SU-DHL-6 (cell line): ENCODE measurements around the gene TMPRSS4.

ENCODE experiments used
- CTCF ChIP-seq: fragments of 200-600 bp; sonication (generic); IDR thresholded peaks from one replicate; pipeline ENCODE4 v1.5.1; 2017; ENCODE audit warnings: antibody characterized with exemption, mild to moderate bottlenecking, low read length, moderate library complexity; ENCODE audit not compliant: insufficient read depth, poor library complexity, severe bottlenecking
- EZH2phosphoT487 ChIP-seq: fragments of 200-600 bp; sonication (generic), shearing (Covaris generic); conservative IDR thresholded peaks from 2 replicates; pipeline ENCODE4 v1.6.1; 2018; ENCODE audit warnings: mild to moderate bottlenecking, antibody characterized with exemption, low read length, moderate library complexity, mixed read lengths

GRCh38 chr11:118161786-118162185 is 84.9 kb downstream of the TMPRSS4 start:
- no peak for TF ChIP-seq CTCF
- TF ChIP-seq EZH2phosphoT487: no peak
